ENCODE measurements around the gene IDH2.
"Not testable (repeated sequence)": the region's sequence is repeated elsewhere in the genome, so short reads cannot be mapped to it uniquely, and the experiment has no call there.

The IDH2 gene

DNA sequence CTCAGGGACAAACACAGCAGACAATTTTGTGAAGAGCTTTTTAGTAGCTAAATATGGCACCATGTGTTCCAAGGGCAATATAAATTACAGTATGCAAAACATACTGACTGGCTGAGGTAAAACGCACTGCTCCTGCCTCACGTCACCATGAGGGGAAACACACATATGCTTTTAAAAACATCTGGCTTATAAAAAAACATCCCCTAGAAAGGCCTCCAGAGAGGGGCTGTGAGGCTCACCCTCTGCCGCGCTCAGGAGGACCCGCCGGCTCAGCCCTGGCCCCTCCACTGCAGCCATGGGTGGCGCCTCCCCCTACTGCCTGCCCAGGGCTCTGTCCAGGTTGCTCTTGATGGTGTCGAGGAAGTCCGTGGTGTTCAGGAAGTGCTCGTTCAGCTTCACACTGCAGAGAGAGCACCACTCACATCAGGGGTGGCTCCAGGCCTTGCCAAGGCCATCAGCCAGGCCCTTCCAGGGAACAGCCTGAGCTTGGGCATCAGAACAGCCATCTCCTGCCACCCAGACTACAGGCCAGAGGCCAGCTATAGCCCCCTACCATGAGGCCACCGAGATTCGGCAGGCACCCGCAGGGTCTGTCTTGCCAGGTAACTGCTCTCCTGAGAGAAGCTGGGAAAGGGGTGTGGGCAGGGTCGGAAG, 18.2 kb downstream of the IDH2 start:
- DNase-seq: no peak

- DNase-seq: no peak
These were observed 18.8 kb downstream of the IDH2 start for GRCh38 chr15:90083419-90083818.

DNA sequence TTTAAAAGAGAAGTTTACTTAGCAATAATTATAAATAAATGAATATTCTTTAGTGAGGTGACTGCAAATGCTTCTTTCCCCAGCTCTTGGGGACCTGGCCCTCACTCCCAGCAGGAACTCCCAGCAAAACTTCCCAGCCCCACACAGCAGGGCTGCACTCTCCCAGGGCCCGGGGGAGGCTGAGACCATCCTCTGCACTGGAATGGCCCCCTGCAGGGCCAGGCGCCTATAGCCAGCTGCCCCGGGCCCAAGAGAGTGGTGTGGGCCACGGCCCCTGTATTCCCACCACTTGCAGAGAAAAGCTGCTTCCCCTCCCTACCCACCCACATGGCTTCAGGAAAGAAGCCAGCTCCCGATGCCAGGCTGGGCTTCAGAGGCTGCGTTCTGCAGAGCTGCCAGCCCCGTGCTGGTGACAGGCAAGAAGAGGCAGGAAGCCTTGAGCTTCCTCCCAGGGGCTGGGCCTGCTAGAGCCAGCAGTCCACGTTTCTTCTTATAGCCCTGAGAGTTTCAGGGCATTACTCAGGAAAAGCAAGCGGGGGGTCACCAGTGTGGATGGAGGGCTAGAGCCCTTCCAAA, 20.0 kb downstream of the IDH2 start:
- DNase-seq: no peak

DNA sequence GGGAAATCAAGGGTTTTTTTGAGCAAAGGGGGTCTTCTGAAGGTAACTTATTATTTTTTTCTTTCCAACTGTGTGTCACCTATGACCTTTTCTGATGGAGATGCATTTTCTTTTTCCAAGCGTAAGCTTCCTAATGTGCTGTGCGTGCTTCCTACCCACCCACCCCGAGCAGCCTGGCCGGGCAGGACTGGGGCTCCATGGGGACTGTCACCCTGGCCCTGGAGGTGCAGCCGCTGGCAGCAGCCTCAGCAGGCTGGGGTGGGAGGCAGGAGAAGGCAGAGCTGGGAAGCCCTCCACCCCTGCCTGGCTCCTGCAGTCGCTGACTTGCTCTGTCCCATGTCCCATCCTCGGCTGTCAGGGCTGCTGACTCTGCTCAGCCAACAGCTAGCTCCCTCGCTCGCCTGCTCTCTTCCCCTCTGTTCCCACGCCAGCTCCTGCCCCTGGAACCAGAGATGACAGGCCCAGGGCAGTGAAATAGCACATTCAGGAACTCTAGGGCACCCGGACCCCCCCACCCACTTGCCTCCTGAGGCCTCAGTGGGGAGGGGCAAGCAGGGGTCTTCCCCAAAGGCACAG, 21.4 kb downstream of the IDH2 start:
- DNase-seq: no peak

- DNase-seq: no peak
These were observed 21.9 kb downstream of the IDH2 start for GRCh38 chr15:90080458-90080755.

DNA sequence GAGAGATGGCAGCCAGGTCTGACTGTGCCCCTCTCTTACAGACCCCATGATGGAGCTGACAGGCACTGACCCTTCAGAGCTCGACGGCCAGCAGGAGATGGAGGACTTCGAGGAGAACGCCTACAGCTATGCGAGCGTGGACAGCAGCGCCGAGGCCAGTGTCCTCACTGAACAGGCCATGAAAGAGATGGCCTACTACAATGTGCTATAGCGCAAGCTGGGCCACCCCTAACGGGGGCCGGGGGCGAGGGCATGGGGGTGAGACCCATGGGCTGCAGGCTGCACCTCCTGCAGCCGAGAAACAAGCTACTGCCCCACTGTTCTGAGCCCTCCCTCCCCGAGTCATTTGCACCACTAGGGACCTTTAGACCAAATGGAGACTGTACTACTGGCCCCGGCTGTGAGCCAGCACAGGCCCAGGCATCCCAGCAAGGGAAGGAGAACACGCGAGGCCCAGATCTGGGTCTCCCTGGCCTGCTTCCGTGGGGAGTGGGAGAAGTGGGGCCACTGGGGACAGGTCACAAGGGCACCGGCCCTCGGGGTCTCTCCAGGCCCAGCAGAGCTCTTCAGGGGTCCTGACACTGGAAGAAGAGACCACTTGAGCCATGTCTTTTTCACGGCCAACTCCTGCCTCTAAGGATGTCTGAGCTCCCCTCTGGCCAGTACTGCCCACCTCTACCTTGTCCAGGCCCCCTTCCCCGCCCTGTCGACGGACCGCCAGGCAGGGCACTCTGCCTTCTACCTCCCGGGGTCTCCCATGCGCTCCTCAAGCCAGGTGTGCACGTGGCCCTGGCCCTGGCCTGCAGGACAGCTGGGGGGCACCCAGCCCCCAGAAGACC, 22.4 kb downstream of the IDH2 start:
- DNase-seq: no peak

- DNase-seq: no peak
These were observed 23.3 kb downstream of the IDH2 start for GRCh38 chr15:90078965-90079364.

DNA sequence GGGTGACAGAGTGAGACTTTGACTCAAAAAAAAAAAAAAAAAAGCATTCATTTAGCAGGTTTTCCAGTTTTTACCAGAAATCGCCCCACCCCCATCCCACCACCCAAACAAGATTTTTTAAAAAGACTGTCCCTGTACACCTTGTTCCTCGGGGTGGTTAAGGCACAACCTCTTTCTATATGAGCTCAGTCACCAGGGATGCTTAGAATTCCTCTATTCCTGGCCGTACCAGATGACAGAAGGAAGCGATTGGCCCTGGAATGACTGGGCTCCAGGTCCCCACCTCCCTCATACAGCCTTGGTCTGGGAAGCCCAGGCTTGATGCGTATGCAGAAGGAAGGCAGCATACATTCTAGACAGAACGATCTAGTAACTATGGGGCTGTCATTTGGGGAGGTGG, 25.6 kb downstream of the IDH2 start:
- no peak for DNase-seq

DNA sequence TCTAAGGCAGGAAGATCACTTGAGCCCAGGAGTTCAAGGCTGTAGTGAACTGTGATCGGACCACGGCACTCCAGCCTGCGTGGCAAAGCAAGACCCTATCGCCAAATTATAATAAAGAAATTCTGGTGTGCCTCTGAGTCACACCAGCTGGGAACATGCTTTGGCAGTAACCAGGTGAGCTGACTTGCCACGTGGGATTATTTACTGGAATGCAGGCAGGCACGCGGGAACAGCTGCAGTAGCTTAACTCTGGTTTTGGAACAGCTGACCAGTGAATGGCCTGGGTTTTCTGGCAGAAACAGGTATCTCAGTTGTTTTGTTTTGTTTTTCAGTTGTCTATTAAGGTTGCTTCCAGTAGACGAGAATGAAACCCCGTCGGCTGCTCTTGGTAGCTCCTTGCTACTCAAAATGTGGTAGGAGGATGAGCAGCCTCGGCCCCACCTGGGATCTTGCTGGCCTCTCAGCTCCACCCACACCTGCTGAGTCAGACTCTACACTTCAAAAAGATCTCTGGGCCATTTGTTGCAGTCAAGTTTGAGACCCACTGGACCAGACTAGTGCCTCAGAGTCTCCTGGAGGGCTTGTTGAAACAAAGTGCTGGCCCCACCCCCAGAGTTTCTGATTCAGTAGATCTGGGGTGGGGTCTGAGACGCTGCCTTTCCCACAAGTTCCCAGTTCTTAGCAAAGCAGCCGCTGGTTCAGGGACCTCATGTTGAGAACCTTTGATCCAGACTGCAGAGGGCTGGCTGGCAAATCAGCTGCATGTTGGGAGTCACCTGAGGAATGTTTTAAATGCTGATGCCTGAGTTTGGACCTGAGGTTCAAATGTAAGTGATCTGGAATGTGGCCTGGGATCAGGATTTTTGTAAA, 26.6 kb downstream of the IDH2 start:
- DNase-seq: no peak

- no peak for DNase-seq
These were observed 27.4 kb downstream of the IDH2 start for GRCh38 chr15:90074916-90075315.

DNA sequence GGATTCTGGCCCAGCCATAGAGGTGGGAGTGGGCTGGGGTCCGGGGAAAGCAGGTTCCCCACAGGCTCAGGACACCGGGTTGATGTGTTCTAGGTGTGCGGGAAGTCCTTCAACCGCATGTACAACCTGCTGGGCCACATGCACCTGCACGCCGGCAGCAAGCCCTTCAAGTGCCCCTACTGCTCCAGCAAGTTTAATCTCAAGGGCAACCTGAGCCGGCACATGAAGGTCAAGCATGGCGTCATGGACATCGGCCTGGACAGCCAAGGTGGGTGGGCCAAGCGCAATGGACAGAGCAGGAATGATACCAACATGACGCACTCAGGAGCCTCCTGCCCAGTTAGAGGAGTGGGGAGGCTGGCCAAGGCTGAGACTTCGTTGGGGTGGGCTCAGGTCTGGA, 28.2 kb downstream of the IDH2 start:
- no peak for DNase-seq

DNA sequence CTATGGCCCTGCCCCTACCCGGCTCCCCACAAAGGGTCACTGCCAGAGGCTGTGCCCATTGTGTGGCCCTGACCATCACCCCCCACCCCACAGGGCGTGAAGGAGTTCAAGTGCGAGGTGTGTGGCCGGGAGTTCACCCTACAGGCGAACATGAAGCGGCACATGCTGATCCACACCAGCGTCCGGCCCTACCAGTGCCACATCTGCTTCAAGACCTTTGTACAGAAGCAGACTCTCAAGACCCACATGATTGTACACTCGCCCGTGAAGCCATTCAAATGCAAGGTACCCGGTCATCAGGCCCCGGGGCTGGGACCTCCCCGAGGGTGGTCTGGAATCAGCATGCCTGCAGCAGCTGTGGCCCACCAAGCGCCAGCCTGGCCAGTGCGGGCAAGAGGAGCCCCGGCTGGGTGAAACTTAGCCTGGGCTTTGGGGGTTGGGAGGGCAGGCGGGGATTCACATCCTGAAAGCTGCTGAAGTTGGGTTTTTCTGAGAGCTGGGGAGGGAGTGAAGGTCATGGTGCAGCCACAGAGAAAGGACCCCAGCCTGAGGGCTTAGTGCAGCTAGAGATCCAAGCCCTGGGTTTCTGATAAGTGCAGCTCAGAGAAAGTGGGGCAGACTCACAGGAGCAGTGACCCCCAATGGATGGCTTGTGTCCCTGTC, 29.2 kb downstream of the IDH2 start:
- DNase-seq: no peak

DNA sequence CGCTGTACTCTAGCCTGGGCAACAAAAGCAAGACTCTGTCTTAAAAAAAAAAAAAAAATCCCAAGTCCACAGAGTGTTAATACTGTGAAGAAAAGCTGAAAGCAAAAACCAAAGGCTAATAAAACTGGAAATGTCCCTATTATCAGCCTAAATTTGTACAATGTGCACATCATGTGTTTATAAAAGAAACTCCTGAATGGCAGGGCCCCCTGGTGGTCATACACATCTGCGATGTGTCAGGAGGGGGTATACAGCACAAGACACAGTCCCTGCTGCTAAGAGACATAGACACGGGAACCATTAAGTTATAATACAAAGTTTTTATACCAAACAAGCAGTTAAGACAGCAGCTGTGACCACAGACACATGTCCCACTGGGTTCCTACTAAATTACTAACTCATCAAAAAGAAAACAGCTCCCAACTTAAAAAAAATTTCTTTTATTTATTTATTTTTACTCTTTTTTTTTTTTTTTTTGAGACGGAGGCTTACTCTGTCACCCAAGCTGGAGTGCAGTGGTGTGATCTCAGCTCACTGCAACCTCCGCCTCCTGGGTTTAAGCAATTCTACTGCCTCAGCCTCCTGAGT, 31.0 kb downstream of the IDH2 start:
- DNase-seq: peak; percentile 20

DNA sequence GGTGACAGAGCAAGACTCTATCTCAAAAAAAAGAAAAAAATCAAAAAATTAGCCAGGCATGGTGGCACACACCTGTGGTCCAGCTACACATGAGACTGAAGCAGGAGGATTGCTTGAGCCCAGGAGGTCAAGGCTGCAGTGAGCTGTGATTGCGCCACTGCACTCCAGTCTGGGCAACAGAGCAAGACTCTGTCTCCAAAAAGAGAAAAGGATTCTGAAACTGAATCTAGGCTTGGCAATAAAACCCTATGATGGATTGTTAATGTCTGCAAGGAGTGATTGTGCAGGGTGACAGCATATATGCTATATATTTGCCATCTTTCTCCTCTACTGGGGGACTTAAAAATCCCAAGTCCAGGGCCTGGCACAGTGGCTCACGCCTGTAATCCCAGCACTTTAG, 31.6 kb downstream of the IDH2 start:
- DNase-seq: not testable (repeated sequence)

DNA sequence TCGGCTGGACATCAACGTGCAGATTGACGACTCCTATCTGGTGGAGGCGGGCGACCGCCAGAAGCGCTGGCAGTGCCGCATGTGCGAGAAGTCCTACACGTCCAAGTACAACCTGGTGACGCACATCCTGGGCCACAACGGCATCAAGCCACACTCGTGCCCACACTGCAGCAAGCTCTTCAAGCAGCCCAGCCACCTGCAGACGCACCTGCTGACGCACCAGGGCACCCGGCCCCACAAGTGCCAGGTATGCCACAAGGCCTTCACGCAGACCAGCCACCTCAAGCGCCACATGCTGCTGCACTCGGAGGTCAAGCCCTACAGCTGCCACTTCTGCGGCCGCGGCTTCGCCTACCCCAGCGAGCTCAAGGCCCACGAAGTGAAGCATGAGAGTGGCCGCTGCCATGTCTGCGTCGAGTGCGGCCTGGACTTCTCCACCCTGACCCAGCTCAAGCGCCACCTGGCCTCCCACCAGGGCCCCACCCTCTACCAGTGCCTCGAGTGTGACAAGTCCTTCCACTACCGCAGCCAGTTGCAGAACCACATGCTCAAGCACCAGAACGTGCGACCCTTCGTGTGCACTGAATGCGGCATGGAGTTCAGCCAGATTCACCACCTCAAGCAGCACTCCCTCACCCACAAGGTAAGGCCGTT, 34.2 kb downstream of the IDH2 start:
- DNase-seq: no peak

DNA sequence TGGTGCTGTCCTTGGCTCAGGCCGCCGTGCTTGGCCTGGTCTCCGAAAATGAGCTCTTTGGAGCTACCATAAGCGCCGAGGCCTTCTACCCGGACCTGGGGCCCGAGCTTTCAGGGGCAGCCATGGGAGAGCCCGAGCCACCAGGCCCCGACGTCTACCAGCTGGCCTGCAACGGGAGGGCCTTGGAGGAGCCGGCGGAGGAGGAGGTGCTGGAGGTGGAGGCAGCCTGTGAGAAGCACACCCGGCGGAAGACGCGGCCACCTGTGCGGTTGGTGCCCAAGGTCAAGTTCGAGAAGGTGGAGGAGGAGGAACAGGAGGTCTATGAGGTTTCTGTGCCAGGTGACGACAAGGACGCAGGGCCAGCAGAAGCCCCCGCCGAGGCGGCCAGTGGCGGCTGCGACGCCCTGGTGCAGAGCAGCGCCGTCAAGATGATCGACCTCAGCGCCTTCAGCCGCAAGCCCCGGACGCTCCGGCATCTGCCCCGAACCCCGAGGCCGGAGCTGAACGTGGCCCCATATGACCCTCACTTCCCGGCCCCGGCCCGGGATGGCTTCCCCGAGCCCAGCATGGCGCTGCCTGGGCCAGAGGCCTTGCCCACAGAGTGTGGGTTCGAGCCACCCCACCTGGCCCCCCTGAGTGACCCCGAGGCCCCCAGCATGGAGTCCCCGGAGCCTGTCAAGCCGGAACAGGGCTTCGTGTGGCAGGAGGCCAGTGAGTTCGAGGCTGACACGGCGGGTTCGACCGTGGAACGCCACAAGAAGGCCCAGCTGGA, 34.9 kb downstream of the IDH2 start:
- no peak for DNase-seq

DNA sequence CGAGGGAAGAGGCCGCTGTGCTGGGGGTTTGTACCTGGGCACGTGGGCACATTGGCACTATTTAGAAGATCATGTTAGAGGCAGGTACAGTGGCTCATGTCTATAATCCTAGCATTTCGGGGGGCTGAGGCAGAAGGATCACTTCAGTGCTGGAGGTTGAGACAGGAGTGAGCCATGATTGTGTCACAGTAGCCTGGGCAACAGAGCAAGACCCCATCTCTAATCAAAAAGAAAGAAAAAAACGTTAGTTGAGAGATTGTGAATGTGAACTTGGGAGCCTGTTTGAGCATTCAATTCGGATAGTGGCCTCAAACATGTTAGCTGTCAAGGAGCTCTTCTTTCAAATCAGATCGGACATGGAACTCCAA, 36.6 kb downstream of the IDH2 start:
- no peak for DNase-seq

- DNase-seq: no peak
These were observed 37.2 kb downstream of the IDH2 start for GRCh38 chr15:90064911-90065681.

GRCh38 chr15:90063770-90064247, 38.5 kb downstream of the IDH2 start:
- peak; percentile 11 for DNase-seq
